ENCODE data around the gene CD55.

GRCh38 chr1:207345644-207346477 lies 24.4 kb downstream of the CD55 start:
- TF ChIP-seq CTCF (conservative IDR thresholded peaks at IDR 0.05; ENCODE audit: low read depth, low read length) = no peak
- TF ChIP-seq EZH2 (IDR thresholded peaks at IDR 0.05; ENCODE audit: borderline replicate concordance, low read depth, low read length, poor library complexity, severe bottlenecking) = no peak
